Mucosa of gallbladder (tissue), 1 donor: ENCODE measurements around the gene NR2C2AP. TPM values are rescaled to one million over a fixed set of nuclear protein-coding genes. Genes with fewer than 3 reads are reported as not detected.
"Not testable (repeated sequence)": the region's sequence is repeated elsewhere in the genome, so short reads cannot be mapped to it uniquely, and the experiment has no call there.

Source experiments
- DNase-seq: peaks from one replicate; pipeline ENCODE4 v3.0.0-alpha.2; 2020; ENCODE audit warnings: low spot score
- total RNA-seq: library from RNA; stranded (reverse); gene quantifications from one replicate; pipeline ENCODE4 v1.2.1, GENCODE V29; 2021
- donor health status: DM: no; HTN: no; CAD: no.

The NR2C2AP gene
- total RNA-seq, 1 donor from 2014 or later, result 12.9 TPM

DNA sequence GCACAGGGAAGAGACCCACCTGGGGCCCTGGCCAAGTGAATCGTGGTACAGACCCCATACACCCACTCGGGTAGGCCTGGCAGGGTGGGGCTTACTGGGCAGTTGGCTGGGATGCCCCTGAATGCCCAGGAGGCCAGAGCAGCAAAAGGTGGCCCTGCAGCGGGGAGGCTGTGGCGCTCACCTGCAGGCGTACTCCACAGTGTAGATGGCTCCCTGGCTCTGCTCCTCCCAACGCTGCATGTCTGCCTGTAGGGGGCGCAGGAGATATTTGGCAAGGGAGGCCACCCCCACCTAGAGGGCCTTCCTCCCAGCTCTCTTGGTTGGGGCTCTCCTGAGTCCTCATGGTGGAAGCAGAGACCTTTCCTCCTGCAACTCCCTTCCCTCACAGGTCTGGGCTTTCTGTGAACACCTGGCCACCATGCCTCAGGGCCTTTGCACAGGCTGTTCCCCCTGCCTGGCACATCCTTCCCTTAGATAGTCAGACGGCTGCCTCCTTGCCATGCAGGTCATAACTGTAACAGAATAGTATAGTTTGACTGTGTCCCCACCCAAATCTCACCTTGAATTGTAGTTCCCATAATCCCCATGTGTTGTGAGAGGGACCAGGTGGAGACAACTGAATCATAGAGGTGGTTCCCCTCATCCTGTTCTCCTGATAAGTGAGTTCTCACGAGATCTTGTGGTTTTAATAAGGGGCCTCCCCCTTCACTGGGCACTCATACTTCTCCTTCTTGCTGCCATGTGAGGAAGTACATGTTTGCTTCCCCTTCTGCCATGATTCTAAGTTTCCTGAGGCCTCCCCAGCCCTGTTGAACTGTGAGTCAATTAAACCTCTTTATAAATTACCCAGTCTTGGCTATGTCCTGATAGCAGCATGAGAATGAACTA lies 17.1 kb downstream of the NR2C2AP start:
- no peak for DNase-seq

DNA sequence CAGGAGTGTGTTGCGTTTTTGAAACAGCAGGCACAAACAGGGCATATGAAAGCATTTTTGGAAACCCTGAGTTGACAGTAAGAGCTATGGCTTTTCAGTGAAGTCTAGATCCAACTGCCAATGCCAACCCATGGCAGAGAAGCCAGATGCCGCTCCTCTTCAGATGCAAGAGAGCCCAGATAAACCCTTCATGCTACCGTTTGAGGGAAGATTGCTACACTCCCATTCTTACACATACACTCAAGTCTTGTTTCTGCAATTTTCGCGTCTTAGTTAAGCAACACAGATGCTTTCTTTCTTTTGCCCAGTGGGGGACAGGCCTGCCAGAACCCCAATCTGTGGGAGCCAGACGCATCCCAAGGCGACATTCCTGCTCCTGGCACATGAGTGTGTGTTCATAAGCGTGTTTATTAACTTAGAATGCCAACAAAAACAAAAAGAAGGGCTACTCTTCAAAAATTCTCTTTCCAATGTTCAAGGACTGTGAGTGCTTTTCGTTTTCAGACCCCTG lies 21.7 kb downstream of the NR2C2AP start:
- no peak for DNase-seq

DNA sequence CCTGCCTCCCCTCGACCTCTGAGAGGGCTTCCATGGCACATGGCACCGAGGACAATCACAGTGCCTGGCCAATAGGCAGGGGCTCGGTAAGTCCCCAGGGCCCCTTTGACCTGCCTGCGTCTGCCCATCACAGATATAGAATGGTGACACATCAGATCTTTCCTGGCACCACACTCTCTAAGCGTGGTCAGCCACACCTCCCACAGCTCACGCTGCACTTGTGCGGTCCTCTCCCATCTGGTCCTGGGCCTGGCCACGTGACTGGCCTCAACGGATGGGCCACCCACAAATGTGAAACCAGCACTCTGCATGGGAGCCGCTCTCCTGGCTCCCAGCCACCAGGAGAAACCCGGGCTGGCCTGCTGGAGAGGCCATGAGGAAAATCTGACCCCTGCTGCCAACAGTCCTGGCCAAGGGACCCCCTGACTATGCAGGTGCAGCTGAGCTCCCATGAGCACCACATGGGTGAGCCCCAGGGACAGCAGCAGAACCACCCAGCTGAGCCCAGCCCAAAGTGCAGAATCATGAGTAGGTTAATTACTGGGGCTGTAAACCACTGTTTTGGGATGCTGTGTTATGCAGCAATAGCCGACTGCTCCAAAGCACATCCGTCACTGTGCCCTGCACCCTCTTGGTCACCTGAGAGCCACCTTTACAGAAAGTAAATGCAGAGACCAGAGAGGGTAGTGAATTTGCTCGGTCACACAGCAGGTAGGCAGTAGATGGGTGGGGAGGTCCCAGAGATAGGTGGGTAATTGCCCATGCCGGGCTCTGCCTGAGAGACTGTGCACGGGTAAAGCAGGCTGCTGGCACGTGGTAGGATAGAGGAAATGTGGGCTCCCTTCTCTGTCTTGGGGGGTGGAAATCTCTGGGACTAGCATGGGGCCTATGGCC lies 23.4 kb downstream of the NR2C2AP start:
- DNase-seq, result no peak

DNA sequence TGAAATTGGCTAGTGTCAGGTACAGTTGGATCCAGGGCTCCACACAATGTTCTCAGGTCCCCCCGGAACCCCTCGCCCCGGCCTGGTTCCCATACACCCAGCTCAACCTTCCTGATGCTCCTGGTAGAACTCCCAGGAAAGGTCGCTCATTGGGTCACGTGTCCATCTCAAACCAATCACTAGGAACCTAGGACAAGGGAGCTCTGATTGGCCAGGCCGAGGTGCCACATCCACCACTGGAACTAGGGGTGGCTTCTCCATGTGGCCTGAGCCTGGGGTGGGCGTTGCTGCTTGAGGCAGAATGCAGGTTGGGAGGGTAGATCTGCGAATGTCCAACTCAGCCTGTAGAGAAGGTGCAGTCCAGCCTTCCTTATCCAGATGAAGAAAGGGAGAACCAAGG lies 26.3 kb downstream of the NR2C2AP start:
- DNase-seq, result no peak

DNA sequence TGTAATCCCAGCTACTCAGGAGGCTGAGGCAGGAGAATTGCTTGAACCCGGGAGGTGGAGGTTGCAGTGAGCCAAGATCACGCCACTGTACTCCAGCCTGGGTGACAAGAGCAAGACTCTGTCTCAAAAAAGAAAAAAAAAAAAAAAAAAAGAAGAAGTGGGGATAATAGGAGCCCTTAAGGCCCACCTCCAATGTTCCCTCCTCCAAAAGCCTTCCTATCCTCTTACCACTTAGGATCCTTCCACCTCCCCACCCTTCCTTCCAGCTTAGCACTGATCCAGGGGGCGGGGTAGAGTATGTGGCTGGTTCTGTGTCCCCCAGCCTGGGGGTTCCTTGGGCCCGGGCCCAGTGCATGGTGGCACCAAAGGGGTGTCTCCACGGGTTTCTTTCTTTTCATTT lies 30.0 kb downstream of the NR2C2AP start:
- not testable (repeated sequence) for DNase-seq

DNA sequence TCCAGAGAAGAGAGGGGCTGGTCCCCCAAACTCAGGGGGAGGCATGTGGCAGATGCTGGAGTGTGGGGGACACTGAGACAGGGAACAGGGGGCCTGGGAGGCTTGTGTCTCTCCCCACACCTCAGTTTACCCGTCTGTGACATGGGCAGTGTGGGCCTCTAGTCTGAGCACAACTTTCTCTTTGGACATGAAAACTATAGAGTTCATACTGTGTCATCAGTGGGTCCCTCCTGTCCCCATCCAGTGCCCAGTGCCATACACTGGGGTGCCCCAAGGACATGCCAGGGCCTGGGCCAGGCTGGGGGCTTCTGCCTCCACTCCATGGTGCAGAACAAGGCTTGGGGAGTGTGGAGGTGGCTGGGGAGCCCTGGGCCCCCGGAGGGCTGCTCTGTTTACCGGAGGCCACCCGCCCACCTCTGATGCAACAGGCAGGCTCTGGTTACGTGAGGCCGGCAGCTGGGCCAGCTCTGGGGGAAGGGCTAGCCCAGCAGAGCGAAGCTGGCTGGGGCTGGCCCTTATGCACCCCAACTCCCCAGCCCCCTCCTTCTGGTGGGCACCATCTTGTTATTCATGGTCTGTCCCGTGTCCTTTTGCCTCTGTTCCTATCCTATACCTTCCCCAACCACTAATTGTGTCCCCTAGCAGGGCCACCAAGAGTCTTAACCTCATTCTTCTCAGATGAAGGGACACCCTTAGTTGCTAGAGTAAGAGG lies 31.2 kb downstream of the NR2C2AP start:
- DNase-seq, result no peak

DNA sequence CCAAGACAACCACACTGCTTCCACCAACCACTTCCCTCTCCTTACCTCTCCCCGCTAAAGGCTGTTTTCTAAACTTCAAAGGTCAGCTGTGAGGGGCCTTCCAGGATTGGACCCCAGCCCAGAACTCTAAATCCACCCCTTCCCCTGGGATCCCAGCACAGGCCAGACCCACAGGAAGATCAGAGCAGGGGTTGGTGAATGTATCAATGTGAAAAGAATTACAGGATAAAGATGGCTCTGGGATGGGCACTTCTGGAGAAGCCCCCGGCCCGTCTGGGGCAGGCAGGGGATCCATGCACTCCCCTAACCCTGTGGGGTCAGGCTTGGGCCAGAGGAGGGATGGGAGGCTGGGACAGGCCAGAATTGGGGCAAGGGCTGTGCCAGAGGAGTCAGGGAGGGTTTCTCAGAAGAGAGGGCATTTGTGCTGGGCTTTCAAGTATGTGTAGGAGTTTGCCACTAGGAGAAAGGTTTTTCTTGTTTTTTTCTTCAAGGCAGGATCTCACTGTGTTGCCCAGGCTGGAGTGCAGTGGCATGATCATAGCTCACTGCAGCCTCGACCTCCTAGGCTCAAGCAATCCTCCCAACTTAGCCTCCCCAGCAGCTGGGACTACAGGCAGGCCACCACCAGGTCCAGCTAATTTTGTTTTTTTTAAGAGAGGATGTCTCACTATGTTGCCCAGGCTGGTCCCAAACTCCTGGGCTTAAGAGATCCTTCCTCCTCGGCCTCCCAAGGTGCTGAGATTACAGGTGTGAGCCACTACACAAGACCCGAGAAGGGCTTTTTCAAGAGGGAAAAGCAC lies 32.1 kb downstream of the NR2C2AP start:
- no peak for DNase-seq

DNA sequence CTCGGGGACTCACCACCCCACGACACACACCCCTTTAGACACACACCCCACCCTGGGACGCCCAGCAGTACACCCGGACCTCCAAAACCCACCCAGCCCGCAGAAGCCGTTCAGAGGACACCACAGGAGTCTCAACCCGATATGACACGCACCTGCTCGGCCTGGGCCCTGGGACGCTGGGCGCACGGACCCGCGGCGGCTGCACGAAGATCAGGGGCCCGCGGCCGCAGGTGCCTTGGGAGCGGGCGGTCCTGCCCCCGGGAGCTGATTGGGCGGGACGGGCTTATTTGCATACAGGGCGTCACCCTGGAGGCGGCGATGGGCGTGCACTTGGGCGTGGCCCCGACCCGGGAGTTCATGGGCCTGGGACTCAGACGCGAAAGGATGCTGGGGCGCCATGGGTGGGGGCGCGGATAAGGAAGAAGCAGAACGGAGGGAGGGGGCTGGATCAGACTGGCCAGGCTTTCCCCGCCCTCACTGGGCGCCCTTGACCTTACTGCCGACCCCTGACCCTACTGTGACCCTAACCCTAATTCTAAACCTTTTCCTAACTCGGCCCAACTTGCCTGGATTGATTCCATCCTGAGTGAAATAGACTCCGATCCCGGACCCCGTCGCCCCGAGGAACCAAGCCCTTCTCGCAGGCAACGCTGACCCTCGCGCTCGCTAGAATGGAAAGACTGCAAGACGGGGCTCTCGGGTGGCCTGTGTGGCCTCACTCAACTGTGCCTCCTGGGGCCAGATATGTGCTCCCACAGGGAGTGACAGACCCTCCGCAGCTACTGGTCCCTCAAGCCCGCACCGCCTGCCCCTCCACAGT lies 33.0 kb downstream of the NR2C2AP start, which contains the start of gene MEF2B:
TSS of gene MEF2B (minus strand) at position 211 of the 820 bp plus-strand sequence. CDS start 19,528 bp downstream, outside the sequence.
- peak; percentile 64 for DNase-seq

DNA sequence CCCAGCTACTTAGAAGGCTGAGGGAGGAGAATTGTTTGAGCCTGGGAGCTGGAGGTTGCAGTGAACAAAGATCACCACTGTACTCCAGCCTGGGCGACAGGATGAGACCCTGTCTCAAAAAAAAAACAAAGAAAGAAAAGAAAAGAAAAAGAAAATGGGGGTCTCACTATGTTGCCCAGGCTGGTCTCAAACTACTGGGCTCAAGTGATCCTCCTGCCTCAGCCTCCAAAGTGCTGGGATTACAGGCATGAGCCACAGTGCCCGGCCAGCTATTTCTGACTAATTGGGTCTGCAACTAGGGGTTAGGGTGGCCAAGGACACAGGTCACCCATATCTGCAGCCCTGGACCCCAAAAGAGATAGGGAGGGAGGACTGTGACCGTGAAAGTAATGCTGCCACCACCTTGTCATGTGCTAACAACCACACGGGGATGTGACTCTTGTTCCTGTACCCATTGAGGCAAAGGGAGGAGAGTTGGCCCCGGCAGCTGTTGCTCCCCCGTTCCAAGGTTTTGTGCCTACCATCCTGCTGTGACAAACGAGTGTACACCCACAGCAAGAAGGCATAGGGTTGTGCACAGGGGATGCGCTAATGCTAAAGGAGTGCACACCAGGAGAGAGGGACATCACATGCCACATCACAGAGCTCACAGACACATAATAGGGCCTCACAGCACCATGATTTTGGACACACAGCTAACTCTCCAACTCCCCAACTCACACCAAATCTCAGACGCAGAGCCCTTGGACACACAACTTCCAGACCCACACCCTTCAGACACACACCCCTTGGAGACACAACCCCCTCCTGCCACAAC lies 33.8 kb downstream of the NR2C2AP start:
- no peak for DNase-seq

DNA sequence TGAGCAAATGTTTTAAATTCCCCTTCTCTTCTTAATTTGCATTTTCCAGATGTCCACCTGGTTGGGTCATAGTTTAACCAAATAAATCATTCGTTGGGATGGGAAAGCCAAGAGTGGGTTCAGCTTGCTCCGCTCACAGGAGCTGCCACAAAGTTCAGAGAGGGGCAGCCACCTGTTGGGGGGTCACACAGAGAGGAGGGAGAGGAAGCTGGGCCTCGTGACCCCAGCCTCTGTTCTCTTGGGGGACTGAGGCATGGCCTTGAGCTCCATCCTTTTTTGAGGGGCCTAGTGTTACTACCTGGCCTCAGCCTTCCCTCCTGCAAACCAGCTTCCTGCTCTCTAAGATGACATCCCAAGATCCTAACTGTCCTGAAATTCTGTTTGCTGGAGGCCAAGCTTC lies 35.6 kb downstream of the NR2C2AP start:
- no peak for DNase-seq

DNA sequence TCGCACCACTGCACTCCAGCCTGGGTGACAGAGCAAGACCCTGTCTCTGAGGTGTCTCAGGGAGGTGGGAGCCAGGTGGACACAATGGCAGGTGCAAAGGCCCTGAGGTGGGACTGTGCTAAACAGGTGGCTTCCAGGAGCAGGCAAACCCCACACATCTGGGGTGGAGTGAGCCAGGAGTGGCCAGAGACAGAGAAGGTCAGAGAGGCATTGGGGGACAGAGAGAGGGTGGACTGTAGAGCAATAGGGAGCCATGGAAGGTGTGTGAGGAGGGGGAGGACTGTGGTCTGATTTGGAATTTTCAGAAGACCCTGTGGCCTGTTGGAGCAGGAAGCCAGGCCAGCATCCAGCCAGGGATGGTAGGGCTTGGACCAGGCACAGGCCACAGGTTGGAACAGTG lies 37.8 kb downstream of the NR2C2AP start:
- DNase-seq, result no peak

DNA sequence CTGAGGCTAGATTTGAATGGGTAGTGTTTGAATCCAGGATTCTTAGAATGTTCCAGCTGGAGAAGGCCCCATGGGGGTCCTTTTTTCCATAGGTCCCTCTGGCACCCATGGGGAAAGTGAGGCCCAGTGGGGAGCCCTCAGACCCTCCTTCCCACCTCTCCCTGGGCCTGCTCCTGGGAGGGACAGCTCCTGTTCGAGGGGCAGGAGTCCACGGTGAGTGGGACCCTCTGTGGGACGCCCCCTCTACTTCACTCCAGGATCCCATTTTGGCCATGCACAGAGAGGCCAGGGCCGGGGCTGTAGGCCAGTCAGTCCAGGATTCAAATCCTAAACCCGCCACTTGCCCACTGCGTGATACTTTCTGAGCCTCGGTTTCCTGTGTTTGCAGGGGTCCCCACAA lies 40.7 kb downstream of the NR2C2AP start:
- no peak for DNase-seq

DNA sequence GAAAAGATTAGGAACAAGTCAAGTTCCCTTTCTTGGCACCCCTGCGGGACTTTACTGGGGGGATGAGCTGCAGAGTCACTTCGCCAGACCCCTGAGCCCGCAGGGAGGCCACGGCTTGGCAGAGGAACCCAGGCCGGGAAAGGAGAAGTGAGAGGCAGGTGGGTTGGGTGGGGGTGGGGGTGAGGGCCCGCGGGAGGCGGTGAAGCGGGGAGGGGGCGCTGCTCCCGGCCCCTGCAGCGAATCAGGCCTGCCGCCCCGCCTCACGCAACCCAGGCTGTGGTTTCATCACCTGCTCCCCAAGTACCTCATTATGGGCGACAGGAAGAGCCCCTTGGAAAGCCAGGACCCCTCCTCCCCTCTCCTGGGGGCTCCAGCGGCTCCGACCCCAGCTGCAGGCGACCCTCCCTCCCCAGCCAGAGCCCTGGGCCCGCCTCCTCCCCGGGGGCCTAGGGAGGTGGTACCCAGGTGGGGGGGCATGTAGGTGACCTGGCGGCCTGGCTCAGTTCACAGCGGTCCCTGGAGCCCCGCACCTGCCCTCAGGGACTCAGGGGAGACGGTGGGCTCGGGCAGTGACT lies 42.7 kb downstream of the NR2C2AP start:
- no peak for DNase-seq

DNA sequence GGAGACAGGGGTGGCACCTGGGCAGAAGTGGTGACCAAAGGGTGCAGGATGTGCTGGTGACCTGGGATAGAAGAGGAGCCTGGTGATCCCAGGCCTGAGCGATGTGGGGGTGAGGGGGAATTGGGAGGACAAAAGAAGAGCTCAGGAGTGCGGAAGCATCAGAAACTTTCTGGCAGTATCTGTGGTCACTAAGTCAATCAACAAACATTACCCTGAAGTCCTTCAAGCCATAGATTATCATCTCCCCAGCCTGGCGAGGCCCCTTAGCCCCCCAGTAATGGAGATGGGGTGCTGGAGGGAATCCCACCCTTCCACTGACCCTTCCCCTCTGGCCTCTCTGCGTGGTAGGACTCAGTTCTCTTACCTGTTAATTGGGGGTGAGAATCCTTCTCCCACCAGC lies 43.7 kb downstream of the NR2C2AP start:
- DNase-seq, result no peak

DNA sequence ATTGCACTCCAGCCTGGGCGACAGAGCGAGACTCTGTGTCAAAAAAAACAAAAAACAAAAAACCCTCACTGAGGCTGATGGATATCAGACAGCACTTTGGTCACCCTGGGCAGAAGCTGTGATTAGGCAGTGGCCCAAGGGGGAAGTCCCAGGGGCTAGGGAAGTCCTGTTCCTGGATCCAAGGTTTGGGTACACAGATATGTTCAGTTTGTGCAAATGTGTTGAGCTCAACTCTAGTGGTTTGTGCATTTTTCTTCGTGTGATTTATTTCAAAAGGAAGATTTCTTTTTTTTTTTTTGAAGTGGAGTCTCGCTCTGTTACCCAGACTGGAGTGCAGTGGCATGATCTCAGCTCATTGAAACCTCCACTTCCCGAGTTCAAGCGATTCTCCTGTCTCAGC lies 45.4 kb downstream of the NR2C2AP start:
- no peak for DNase-seq

DNA sequence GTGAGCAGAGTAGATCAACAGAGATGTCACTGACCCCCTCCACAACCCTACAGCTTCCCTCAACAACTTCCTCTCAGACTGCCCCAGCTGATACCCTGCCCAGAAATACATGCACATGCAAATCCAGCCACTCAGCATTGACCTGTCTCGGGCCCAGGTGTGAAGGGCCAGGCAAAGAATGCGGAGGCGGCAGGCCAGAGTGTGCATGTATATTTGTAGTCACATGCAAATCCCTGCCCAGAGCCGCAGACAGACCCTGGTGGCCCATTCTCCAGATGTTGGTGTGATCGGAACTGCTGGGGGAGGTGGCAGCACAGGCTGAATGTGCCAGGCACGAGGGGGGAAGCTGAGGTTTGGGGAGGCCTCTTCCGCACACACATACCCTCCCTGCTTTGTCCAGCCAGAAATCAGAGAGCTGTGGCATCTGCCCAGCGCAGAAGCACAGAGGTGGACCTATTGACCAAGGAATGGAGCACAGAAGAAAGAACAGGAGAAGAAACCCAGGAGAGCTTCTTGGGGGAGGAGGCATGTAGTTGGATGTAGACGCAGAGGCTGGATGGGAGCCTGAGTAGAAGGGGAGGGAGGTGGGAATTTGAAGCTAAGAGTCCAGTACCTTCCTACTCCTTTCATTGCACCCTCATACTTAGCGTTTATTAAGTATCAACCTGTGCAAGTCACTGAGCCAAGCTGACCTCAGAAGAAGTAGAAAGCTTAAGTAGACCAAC lies 47.6 kb downstream of the NR2C2AP start:
- no peak for DNase-seq

DNA sequence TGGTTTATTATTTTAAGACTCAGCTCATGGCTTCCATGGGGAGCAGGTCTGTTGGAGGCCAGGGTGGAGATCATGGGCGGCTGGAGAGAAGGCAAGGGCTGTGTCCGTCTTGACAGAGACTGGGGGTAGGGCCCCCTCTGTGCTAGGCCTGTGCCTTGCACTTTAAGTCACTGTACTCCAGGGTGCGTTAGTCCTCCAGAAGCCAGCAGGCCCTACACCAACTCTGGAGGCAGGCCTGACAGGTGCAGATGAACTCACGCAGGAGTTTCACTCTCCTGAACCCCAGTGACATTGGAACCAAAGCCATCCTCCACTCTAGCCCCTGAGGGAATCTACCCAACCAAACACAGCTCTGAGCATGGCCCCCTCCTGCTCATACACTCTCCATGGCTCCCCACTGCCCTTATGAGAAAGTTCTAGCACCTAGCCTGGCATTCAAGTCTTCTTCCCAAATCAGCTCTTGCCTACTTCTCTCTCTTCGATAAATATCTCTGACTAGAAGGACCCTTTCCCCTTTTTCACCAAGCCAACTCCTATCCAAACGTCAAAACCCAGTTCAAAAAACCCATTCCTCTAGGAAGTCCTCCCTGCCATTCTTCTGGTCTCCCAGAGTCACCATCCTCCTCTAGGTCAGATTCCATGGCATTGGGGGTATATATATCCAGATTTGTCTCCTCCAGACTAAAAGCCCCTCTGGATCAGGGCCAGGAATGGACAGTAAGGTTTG lies 48.3 kb downstream of the NR2C2AP start:
- no peak for DNase-seq
